ENCODE data around the gene NPIPB6.
"Not testable (repeated sequence)": the region's sequence is repeated elsewhere in the genome, so short reads cannot be mapped to it uniquely, and the experiment has no call there.

NPIPB6 gene

GRCh38 chr16:28363408-28363807 lies at the start of gene NPIPB6:
Gene NPIPB6, minus strand, starts transcription at chr16:28363508. Its CDS starts 686 bp downstream, at chr16:28362822.
- DNase-seq (ENCODE audit: low read depth); H3K4me3 ChIP-seq (ENCODE audit: low read length): not testable (repeated sequence)

DNA sequence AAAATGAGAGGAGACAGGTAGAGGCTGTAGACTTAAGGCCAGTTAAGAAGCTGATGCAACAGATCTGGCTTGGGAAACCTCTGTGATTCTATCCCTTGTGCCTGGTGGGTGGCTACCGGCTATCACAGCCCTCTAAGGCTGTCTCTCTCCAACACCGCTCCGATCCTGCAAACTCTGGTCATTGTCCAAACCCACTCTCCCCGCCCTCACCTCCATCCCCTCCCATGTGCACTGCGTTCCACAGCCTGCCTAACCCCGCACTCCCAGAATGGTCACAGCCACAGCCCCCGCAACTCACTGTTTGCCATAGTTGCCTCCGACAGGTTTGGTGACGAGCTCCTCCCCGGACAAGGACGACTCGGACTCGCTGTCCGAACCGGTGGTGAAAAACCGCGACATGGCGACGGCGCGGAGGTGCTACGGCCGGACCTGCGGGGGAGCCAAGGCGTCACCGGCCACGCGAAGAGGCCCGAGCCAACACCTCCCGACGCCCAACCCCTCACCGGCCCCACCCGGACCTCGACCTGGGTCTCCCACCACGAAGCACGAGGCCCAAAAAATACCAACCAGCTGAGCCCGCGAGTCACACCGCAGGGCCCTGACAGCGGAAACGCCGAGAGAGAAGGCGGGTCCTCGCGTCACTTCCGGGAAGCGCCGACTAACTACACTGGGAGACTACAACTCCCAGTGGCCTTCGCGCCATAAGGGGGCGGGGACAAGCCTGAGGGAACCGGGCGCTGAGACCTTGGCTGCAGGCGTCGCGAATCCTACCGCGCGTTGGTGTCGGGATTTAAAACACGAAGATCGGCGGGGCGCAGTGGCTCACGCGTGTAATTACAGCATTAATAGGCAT lies 40.1 kb upstream of the NPIPB6 start, which contains the start of gene EIF3CL:
Gene EIF3CL (minus strand): TSS at position 622 of the 853 bp plus-strand sequence. CDS start 223 bp downstream, at position 399.
- DNase-seq (ENCODE audit: low read depth); H3K4me3 ChIP-seq (ENCODE audit: low read length): not testable (repeated sequence)

GRCh38 chr16:28392054-28392453 lies 28.7 kb upstream of the NPIPB6 start:
- H3K4me3 ChIP-seq (ENCODE audit: low read length); DNase-seq (ENCODE audit: low read depth): not testable (repeated sequence)

DNA sequence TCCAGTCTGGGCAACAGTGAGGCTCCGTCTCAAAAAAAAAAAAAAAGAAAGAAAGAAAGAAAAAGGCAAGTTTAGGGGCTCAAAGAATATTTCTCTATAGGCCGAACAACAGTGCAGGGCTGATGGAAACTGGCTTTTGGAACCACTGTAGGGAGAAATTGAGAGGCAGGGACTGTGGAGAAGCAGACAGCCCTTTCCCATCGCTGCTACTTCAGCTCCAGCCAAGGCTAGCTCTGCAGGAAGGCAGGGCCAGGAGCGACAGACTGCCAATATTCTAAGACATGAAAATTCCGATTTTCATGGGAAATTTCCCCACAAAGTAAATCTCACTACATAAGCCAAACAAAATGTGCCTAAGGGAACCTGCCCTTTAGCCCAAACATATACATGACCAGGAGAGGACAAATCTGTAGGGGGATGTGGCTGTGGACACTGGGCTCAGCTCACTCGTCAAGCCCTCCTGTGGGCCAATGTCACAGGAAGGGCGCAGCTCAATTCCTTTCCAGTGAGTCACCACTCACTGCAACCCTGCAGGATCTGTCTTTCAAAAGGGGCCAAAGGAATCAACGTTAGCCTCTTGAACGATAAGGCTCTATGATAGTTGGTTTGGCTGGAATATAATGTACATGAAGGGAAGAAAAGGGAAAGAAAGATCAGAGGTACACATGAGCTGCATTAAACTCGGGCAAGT lies 19.0 kb upstream of the NPIPB6 start:
- not testable (repeated sequence) for H3K4me3 ChIP-seq (ENCODE audit: low read length); DNase-seq (ENCODE audit: low read depth)

DNA sequence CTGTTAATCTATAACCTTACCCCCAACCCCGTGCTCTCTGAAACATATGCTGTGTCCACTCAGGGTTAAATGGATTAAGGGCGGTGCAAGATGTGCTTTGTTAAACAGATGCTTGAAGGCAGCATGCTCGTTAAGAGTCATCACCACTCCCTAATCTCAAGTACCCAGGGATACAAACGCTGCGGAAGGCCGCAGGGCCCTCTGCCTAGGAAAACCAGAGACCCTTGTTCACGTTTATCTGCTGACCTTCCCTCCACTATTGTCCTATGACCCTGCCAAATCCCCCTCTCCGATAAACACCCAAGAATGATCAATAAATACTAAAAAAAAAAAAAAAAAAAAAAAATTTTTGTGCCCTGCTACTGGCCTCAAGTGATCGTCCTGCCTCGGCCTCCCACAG lies 14.5 kb upstream of the NPIPB6 start:
- DNase-seq (ENCODE audit: low read depth); H3K4me3 ChIP-seq (ENCODE audit: low read length): not testable (repeated sequence)

DNA sequence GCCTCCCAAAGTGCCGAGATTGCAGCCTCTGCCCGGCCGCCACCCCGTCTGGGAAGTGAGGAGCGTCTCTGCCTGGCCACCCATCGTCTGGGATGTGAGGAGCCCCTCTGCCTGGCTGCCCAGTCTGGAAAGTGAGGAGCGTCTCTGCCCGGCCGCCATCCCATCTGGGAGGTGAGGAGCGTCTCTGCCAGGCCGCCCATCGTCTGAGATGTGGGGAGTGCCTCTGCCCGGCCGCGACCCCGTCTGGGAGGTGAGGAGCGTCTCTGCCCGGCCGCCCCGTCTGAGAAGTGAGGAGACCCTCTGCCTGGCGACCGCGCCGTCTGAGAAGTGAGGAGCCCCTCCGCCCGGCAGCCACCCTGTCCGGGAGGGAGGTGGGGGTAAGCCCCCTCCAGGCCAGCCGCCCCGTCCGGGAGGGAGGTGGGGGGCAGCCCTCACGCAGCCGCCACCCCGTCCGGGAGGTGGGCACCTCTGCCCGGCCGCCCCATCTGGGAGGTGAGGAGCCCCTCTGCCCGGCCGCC lies 13.9 kb upstream of the NPIPB6 start:
- not testable (repeated sequence) for H3K4me3 ChIP-seq (ENCODE audit: low read length); DNase-seq (ENCODE audit: low read depth)

DNA sequence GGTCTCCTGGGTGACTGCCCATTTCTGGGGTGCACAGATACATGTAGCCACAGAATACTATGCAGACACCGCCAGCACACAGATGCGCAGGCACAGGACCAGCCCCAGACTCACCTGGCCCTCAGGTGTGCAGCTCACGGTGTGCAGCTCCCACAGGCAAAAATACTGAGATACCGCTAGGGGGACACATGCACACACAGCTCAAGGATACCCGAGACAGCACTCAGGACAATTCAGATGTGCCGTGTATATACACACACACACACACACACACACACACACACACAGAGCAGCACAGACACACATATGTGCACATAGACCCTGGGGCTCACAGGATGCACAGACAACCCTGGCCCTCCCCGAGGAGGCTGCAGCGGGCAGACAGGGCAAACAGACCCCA lies 11.8 kb upstream of the NPIPB6 start:
- not testable (repeated sequence) for DNase-seq (ENCODE audit: low read depth); H3K4me3 ChIP-seq (ENCODE audit: low read length)

DNA sequence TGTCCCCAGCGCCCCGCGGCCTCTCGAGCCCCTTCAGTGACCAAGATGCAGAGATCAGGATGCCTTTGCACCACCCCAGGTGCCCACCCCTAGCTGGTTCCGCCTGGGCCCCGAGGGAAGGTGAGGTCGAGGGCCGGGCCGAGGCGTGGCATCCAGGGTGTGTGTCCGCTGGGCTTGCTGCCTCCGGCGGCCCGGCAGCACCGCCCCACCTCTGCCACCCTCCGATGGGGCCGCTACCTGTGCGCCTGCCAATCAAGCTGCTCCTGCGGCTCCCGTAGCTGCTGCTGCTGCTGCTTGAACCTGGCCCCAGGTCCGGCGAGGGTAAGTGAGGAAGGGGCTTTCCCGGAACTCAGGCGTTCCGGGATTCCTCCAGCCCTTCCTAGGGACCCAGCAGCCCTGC lies 11.0 kb upstream of the NPIPB6 start:
- DNase-seq (ENCODE audit: low read depth); H3K4me3 ChIP-seq (ENCODE audit: low read length): not testable (repeated sequence)

DNA sequence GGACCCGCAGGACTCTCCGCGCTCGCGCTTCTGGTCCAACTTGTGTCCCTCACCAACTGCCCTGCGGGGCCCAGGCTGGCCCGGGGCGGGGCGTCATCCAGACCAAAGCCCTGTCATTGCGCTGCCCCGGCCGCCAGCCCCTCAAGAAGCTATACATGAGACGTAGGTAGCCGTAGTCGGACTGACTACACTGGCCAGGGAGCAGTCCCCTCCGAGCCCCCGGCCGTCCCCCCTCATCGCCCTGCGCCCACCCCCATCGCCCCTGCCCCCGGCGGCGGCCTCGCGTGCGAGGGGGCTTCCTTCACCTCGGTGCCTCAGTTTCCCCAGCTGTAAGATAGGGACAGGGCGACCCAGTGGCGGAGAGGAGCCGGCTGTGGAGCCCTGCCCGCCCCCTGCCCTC lies 4.6 kb upstream of the NPIPB6 start:
- not testable (repeated sequence) for DNase-seq (ENCODE audit: low read depth)

GRCh38 chr16:28364268-28365173 lies 1.2 kb upstream of the NPIPB6 start:
- not testable (repeated sequence) for DNase-seq (ENCODE audit: low read depth); H3K4me3 ChIP-seq (ENCODE audit: low read length)

More for the DNA sequence above, 4.6 kb upstream of the NPIPB6 start:
- not testable (repeated sequence) for H3K4me3 ChIP-seq (ENCODE audit: low read length)

DNA sequence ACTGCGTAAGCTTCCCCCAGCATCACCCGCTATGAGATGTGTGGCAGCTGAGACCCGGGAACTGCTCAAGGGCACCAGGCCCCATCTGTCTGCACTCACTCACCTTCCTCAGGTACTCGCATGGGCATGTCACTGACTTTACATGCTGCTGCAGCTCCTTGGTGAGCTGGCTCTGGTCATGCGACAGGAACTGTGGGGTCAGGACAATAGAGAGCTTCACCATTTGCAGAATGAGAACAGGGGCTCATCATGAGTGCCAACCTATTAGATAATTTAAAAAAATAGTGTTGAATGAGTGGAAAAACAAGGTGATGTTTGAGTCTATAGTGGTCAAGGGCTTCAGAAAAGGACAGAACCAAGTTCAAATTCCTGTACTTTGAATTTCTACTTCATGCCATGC lies 708 bp downstream of the NPIPB6 start:
- peak; percentile 43 for DNase-seq (ENCODE audit: low read depth)
- not testable (repeated sequence) for H3K4me3 ChIP-seq (ENCODE audit: low read length)

- not testable (repeated sequence) for H3K4me3 ChIP-seq (ENCODE audit: low read length); DNase-seq (ENCODE audit: low read depth)
Observed at GRCh38 chr16:28338230-28338629, 25.1 kb downstream of the NPIPB6 start.

GRCh38 chr16:28336940-28337710 lies 26.2 kb downstream of the NPIPB6 start:
- not testable (repeated sequence) for H3K4me3 ChIP-seq (ENCODE audit: low read length)
- peak; percentile 65 for DNase-seq (ENCODE audit: low read depth)

DNA sequence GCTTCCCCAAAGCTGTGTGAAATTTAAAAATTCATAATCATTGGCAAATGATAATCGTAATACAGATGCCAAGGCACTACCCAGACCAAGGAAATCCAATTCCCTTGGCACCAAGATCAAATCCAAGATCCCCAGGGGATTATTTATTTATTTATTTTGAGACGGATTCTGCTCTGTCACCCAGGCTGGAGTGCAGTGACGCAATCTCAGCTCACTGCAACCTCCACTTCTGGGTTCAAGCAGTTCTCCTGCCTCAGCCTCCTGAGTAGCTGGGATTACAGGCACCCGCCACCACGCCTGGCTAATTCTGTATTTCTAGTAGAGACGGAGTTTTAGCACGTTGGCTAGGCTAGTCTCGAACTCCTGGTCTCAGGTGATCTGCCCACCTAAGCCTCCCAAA lies 27.6 kb downstream of the NPIPB6 start:
- DNase-seq (ENCODE audit: low read depth); H3K4me3 ChIP-seq (ENCODE audit: low read length): not testable (repeated sequence)

GRCh38 chr16:28332632-28333031 lies 30.7 kb downstream of the NPIPB6 start:
- H3K4me3 ChIP-seq (ENCODE audit: low read length); DNase-seq (ENCODE audit: low read depth): not testable (repeated sequence)

DNA sequence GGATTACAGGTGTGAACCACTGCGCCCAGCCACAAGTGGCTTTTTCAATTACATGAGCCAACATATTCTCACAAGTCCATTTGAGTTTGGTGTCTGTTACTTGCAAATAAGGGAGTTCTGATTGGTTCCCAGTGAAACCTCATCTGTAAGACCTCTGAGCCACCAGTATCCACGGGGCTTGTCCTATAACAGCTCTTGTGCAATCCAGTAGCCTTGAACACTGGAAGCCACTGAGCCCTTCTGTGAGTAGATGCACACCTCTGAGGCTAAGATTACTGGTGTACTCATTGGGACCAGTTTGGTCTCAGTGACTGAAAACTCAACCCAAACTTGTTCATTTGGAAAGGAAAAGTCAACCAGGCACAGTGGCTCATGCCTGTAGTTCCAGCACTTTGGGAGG lies 32.3 kb downstream of the NPIPB6 start:
- not testable (repeated sequence) for H3K4me3 ChIP-seq (ENCODE audit: low read length); DNase-seq (ENCODE audit: low read depth)

- H3K4me3 ChIP-seq (ENCODE audit: low read length): not testable (repeated sequence)
- peak; percentile 24 for DNase-seq (ENCODE audit: low read depth)
Observed at GRCh38 chr16:28330232-28330631, 33.1 kb downstream of the NPIPB6 start.
